Lung (tissue), 12 donors: ENCODE results near the gene BCL7B. TPM values are rescaled to one million over a fixed set of nuclear protein-coding genes. Genes with fewer than 3 reads are reported as not detected.

Experiments used
- ATAC-seq: fragments of 200-7000 bp; cut with Tn5 transposase; one replicate; pipeline ENCODE4 v1.9.1; 2020; ENCODE audit warnings: moderate number of reproducible peaks; ENCODE audit not compliant: insufficient read depth, low FRiP score
- DNase-seq, 3 donors: peaks; one replicate each; pipeline ENCODE4 v3.0.0-alpha.2; 2013 to 2017
- H3K27ac ChIP-seq, 2 donors: one replicate each; pipeline ENCODE4 v1.5.1; 2013; ENCODE audit warnings: mild to moderate bottlenecking in 2 of 2, moderate library complexity in 2 of 2, control low read depth in 1 of 2, inconsistent platforms in 1 of 2, low read depth in 1 of 2, low read length in 1 of 2
- H3K27me3 ChIP-seq, 3 donors: one replicate each; pipeline ENCODE4 v1.5.1; 2013; ENCODE audit warnings: low read length in 2 of 3; ENCODE audit not compliant: control insufficient read depth in 3 of 3, insufficient read depth in 3 of 3
- H3K36me3 ChIP-seq, 4 donors: one replicate each; pipeline ENCODE4 v1.5.1; 2013; ENCODE audit warnings: low read length in 4 of 4, mild to moderate bottlenecking in 1 of 4, moderate library complexity in 1 of 4; ENCODE audit not compliant: control insufficient read depth in 4 of 4, insufficient read depth in 4 of 4
- H3K4me1 ChIP-seq, 5 donors: one replicate each; pipeline ENCODE4 v1.5.1; 2013; ENCODE audit warnings: low read length in 5 of 5, mild to moderate bottlenecking in 2 of 5, moderate library complexity in 1 of 5; ENCODE audit not compliant: control insufficient read depth in 5 of 5, insufficient read depth in 5 of 5
- H3K4me3 ChIP-seq: one replicate; pipeline ENCODE4 v1.5.1; 2013; ENCODE audit warnings: mild to moderate bottlenecking, control low read depth, moderate library complexity
- H3K9ac ChIP-seq, 2 donors: one replicate each; pipeline ENCODE4 v1.5.1; 2013; ENCODE audit warnings: low read length in 2 of 2, control low read depth in 1 of 2; ENCODE audit not compliant: insufficient read depth in 1 of 2
- H3K9me3 ChIP-seq, 4 donors: one replicate each; pipeline ENCODE4 v1.5.1; 2013; ENCODE audit warnings: low read length in 3 of 4, mild to moderate bottlenecking in 1 of 4, moderate library complexity in 1 of 4; ENCODE audit not compliant: control insufficient read depth in 4 of 4, insufficient read depth in 3 of 4
- CTCF ChIP-seq: IDR thresholded peaks from 2 replicates; pipeline ENCODE4 v1.5.1; 2012; ENCODE audit warnings: mild to moderate bottlenecking; ENCODE audit errors: control extremely low read depth, extremely low read depth
- WGBS, 2 donors: extraction: QIAGEN DNeasy Blood & Tissue Kit; methylation state at CpG; one replicate each; pipeline ENCODE4 v1.1.7; 2013; 5-methylcytosine and 5-hydroxymethylcytosine counted together
- polyA plus RNA-seq, 2 donors: library from polyadenylated mRNA; stranded (reverse); fragments of 200-250 nt; gene quantifications; one replicate each; pipeline ENCODE4 v1.2.1, GENCODE V29; 2013
- total RNA-seq, 2 donors: library from RNA; depleted of rRNA in 1 of 2; stranded (reverse); fragments of >200 nt in 1 of 2; gene quantifications; one replicate each; pipeline ENCODE4 v1.2.1, GENCODE V29; 2014 to 2021
- donor health status: control.
- donor health status: control.
- donor health status: Bipolar disorder and iron deficiency.
- donor health status: healthy.
- donor health status: DM: yes; HTN: yes; CAD: no.

The BCL7B gene
- total and polyA plus RNA-seq, 4 donors: 17.7 to 71.0 (median 60.6) TPM

- ATAC-seq (no peak), DNase-seq (no peak)
- Histone ChIP-seq H3K36me3 (peaks cover 7 to 25% (median 11%) of the 10 kb centered on the region in 4 donors), H3K4me1 (peaks cover 0 to 3% (median 0%) of the 10 kb centered on the region in 5 donors), H3K9me3 (no peaks in the 10 kb centered on the region), H3K4me3 (no peak overlapping the region), H3K9ac (no peak overlapping the region), H3K27me3 (no peaks in the 10 kb centered on the region), H3K27ac (no peak overlapping the region)
- no peak for TF ChIP-seq CTCF
- WGBS, 2 donors: 85 to 93% methylated on average over 9 of the region's 9 CpGs
Observed at GRCh38 chr7:73547841-73548240, 9.6 kb downstream of the BCL7B start.

GRCh38 chr7:73544678-73545077 is 12.8 kb downstream of the BCL7B start:
- Histone ChIP-seq H3K27me3 (no peaks in the 10 kb centered on the region), H3K27ac (no peak overlapping the region), H3K36me3 (peaks cover 10 to 36% (median 14%) of the 10 kb centered on the region in 4 donors), H3K4me1 (peaks cover 0 to 2% (median 0%) of the 10 kb centered on the region in 5 donors), H3K9me3 (no peaks in the 10 kb centered on the region), H3K9ac (no peak overlapping the region), H3K4me3 (no peak overlapping the region)
- 100% methylated on average over 2 of the region's 2 CpGs for WGBS, 2 donors
- no peak for ATAC-seq
- DNase-seq: no peak
- TF ChIP-seq CTCF: no peak

GRCh38 chr7:73541722-73542121 is 15.8 kb downstream of the BCL7B start:
- 95 to 97% methylated on average over 10 of the region's 10 CpGs for WGBS, 2 donors
- peaks cover 21 to 43% (median 30%) of the 10 kb centered on the region in 4 donors for H3K36me3 ChIP-seq

More at GRCh38 chr7:73541722-73542121, 15.8 kb downstream of the BCL7B start:
- no peak for TF ChIP-seq CTCF
- Histone ChIP-seq H3K27ac (peak overlapping the region in 1 of 2 donors; percentile 24), H3K9me3 (no peaks in the 10 kb centered on the region), H3K9ac (no peak overlapping the region), H3K4me1 (peaks cover 0 to 1% (median 0%) of the 10 kb centered on the region in 5 donors), H3K27me3 (no peaks in the 10 kb centered on the region), H3K4me3 (no peak overlapping the region)
- no peak for DNase-seq
- ATAC-seq: no peak
